ENCODE measurements around the gene ZNF385B. TPM values are rescaled to one million over a fixed set of nuclear protein-coding genes. Genes with fewer than 3 reads are reported as not detected.

ZNF385B gene
- total RNA-seq, 1 experiment from 2014 or later, result 2.2 TPM

DNA sequence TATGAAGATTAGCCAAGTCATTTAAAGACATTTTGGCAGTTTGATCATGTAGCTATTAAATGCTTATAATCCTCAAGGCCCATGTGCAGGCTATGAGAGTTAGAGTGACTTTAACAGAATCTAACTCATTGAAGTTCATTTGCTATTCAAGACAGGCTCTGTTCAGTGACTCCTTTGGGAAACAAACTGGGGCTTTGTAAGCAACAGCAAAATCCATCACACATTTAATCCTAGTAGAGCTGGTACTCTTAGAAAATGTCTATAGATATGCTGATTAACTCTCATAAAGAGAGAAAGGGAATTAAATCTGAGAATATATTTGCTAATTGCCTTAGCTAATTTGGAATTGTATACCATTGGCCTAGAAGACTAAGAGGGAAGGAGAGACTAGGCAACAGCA lies 414.0 kb downstream of the ZNF385B start (continued):
- TF ChIP-seq, protein P1, sequence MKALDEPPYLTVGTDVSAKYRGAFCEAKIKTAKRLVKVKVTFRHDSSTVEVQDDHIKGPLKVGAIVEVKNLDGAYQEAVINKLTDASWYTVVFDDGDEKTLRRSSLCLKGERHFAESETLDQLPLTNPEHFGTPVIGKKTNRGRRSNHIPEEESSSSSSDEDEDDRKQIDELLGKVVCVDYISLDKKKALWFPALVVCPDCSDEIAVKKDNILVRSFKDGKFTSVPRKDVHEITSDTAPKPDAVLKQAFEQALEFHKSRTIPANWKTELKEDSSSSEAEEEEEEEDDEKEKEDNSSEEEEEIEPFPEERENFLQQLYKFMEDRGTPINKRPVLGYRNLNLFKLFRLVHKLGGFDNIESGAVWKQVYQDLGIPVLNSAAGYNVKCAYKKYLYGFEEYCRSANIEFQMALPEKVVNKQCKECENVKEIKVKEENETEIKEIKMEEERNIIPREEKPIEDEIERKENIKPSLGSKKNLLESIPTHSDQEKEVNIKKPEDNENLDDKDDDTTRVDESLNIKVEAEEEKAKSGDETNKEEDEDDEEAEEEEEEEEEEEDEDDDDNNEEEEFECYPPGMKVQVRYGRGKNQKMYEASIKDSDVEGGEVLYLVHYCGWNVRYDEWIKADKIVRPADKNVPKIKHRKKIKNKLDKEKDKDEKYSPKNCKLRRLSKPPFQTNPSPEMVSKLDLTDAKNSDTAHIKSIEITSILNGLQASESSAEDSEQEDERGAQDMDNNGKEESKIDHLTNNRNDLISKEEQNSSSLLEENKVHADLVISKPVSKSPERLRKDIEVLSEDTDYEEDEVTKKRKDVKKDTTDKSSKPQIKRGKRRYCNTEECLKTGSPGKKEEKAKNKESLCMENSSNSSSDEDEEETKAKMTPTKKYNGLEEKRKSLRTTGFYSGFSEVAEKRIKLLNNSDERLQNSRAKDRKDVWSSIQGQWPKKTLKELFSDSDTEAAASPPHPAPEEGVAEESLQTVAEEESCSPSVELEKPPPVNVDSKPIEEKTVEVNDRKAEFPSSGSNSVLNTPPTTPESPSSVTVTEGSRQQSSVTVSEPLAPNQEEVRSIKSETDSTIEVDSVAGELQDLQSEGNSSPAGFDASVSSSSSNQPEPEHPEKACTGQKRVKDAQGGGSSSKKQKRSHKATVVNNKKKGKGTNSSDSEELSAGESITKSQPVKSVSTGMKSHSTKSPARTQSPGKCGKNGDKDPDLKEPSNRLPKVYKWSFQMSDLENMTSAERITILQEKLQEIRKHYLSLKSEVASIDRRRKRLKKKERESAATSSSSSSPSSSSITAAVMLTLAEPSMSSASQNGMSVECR (CRISPR knock-in tag; IDR thresholded peaks at IDR 0.05; ENCODE audit: borderline replicate concordance), result no peak

DNA sequence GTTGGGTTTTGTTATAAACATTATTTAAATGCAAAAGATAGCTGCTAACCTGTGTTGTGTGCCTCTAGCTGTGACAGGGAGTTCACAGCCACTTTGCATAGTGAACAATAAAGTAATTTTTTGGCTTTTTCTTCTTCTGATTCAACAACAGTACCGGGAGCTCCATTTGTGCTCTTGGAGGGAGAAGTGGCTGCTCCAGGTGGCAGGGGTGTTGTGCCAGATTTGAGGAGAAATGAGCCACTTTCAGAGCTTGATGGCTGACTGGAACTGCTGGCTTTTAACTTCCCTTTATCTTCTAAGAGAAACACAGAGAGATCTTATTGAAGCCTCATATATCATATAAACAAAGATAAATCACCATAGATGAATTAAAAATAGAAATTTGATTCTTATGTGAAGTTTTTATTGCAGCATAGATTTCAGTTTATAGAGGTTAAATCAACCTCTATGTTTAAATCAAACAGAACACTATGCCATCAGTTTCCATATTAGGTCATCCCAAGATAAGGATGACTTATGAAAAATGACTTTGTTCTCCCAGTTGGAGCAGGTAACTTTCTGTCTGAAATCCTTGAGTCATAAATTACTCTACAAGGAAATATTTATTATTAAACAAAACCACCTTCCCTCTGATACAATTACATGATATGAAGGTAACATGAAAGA lies 414.8 kb downstream of the ZNF385B start:
- H3K27me3 Mint-ChIP-seq (ENCODE audit: low read depth), result no peaks in the 10 kb centered on the region
- no peaks in the 10 kb centered on the region; the same call in 1 of the 2 replicates for H3K9me3 Mint-ChIP-seq
- no peak for TF ChIP-seq FOXK1 (CRISPR knock-in tag; IDR thresholded peaks at IDR 0.05)
- TF ChIP-seq, protein P2, sequence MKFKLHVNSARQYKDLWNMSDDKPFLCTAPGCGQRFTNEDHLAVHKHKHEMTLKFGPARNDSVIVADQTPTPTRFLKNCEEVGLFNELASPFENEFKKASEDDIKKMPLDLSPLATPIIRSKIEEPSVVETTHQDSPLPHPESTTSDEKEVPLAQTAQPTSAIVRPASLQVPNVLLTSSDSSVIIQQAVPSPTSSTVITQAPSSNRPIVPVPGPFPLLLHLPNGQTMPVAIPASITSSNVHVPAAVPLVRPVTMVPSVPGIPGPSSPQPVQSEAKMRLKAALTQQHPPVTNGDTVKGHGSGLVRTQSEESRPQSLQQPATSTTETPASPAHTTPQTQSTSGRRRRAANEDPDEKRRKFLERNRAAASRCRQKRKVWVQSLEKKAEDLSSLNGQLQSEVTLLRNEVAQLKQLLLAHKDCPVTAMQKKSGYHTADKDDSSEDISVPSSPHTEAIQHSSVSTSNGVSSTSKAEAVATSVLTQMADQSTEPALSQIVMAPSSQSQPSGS (CRISPR knock-in tag; IDR thresholded peaks at IDR 0.05; ENCODE audit: borderline replicate concordance, low read depth), result no peak
- no peak for TF ChIP-seq PRRX2 (CRISPR knock-in tag; IDR thresholded peaks at IDR 0.05)
- TF ChIP-seq, protein P3, sequence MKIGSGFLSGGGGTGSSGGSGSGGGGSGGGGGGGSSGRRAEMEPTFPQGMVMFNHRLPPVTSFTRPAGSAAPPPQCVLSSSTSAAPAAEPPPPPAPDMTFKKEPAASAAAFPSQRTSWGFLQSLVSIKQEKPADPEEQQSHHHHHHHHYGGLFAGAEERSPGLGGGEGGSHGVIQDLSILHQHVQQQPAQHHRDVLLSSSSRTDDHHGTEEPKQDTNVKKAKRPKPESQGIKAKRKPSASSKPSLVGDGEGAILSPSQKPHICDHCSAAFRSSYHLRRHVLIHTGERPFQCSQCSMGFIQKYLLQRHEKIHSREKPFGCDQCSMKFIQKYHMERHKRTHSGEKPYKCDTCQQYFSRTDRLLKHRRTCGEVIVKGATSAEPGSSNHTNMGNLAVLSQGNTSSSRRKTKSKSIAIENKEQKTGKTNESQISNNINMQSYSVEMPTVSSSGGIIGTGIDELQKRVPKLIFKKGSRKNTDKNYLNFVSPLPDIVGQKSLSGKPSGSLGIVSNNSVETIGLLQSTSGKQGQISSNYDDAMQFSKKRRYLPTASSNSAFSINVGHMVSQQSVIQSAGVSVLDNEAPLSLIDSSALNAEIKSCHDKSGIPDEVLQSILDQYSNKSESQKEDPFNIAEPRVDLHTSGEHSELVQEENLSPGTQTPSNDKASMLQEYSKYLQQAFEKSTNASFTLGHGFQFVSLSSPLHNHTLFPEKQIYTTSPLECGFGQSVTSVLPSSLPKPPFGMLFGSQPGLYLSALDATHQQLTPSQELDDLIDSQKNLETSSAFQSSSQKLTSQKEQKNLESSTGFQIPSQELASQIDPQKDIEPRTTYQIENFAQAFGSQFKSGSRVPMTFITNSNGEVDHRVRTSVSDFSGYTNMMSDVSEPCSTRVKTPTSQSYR (CRISPR knock-in tag; IDR thresholded peaks at IDR 0.05), result no peak
- TF ChIP-seq, protein P4, sequence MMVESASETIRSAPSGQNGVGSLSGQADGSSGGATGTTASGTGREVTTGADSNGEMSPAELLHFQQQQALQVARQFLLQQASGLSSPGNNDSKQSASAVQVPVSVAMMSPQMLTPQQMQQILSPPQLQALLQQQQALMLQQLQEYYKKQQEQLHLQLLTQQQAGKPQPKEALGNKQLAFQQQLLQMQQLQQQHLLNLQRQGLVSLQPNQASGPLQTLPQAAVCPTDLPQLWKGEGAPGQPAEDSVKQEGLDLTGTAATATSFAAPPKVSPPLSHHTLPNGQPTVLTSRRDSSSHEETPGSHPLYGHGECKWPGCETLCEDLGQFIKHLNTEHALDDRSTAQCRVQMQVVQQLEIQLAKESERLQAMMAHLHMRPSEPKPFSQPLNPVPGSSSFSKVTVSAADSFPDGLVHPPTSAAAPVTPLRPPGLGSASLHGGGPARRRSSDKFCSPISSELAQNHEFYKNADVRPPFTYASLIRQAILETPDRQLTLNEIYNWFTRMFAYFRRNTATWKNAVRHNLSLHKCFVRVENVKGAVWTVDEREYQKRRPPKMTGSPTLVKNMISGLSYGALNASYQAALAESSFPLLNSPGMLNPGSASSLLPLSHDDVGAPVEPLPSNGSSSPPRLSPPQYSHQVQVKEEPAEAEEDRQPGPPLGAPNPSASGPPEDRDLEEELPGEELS (CRISPR knock-in tag; IDR thresholded peaks at IDR 0.05), result no peak
- TF ChIP-seq OVOL2 (CRISPR knock-in tag; IDR thresholded peaks at IDR 0.05; ENCODE audit: borderline replicate concordance), result no peak
- TF ChIP-seq, protein P5, sequence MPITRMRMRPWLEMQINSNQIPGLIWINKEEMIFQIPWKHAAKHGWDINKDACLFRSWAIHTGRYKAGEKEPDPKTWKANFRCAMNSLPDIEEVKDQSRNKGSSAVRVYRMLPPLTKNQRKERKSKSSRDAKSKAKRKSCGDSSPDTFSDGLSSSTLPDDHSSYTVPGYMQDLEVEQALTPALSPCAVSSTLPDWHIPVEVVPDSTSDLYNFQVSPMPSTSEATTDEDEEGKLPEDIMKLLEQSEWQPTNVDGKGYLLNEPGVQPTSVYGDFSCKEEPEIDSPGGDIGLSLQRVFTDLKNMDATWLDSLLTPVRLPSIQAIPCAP (CRISPR knock-in tag; IDR thresholded peaks at IDR 0.05), result no peak
- TF ChIP-seq ATF1 (CRISPR knock-in tag; IDR thresholded peaks at IDR 0.05), result no peak
- TF ChIP-seq ZNF219 (CRISPR knock-in tag; IDR thresholded peaks at IDR 0.05; ENCODE audit: borderline replicate concordance), result no peak
- TF ChIP-seq TEAD4 (CRISPR knock-in tag; IDR thresholded peaks at IDR 0.05), result no peak
- TF ChIP-seq FOXP1 (CRISPR knock-in tag; IDR thresholded peaks at IDR 0.05; ENCODE audit: borderline replicate concordance), result no peak
- TF ChIP-seq, protein P6, sequence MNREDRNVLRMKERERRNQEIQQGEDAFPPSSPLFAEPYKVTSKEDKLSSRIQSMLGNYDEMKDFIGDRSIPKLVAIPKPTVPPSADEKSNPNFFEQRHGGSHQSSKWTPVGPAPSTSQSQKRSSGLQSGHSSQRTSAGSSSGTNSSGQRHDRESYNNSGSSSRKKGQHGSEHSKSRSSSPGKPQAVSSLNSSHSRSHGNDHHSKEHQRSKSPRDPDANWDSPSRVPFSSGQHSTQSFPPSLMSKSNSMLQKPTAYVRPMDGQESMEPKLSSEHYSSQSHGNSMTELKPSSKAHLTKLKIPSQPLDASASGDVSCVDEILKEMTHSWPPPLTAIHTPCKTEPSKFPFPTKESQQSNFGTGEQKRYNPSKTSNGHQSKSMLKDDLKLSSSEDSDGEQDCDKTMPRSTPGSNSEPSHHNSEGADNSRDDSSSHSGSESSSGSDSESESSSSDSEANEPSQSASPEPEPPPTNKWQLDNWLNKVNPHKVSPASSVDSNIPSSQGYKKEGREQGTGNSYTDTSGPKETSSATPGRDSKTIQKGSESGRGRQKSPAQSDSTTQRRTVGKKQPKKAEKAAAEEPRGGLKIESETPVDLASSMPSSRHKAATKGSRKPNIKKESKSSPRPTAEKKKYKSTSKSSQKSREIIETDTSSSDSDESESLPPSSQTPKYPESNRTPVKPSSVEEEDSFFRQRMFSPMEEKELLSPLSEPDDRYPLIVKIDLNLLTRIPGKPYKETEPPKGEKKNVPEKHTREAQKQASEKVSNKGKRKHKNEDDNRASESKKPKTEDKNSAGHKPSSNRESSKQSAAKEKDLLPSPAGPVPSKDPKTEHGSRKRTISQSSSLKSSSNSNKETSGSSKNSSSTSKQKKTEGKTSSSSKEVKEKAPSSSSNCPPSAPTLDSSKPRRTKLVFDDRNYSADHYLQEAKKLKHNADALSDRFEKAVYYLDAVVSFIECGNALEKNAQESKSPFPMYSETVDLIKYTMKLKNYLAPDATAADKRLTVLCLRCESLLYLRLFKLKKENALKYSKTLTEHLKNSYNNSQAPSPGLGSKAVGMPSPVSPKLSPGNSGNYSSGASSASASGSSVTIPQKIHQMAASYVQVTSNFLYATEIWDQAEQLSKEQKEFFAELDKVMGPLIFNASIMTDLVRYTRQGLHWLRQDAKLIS (CRISPR knock-in tag; IDR thresholded peaks at IDR 0.05; ENCODE audit: borderline replicate concordance), result no peak
- no peak for TF ChIP-seq MYBL2 (CRISPR knock-in tag; IDR thresholded peaks at IDR 0.05)
- CTCF ChIA-PET, result interaction anchor here (3.8 kb wide), 1 partner anchor 36 kb away, joined by 15 read pairs; no protein-coding TSS in a partner anchor
- H3K36me3 Mint-ChIP-seq, result peaks cover 3% of the 10 kb centered on the region; the same call in 1 of the 2 replicates
- DNase-seq (ENCODE audit: low spot score), result no peak
- no peak for ATAC-seq
- POLR2A ChIA-PET, result no interaction called here
- H3K4me1 Mint-ChIP-seq, result peaks cover 45% of the 10 kb centered on the region
- H3K4me3 Mint-ChIP-seq, result no peak overlapping the region
- H3K27ac Mint-ChIP-seq, result no peak overlapping the region
